CD4-positive, alpha-beta T cell treated with Interleukin-6 for 4 hours (primary cell): ENCODE data around the gene RPRD1A.
A peak's percentile ranks its signal among the peaks of the same experiment; 100 is the strongest.
"Not testable (repeated sequence)": the region's sequence is repeated elsewhere in the genome, so short reads cannot be mapped to it uniquely, and the experiment has no call there.

ENCODE experiments used
- DNase-seq: peaks from one replicate; pipeline ENCODE4 v3.0.0-alpha.2; 2020; ENCODE audit warnings: mixed read lengths

RPRD1A gene

GRCh38 chr18:36067055-36067957 lies at the start of gene RPRD1A:
RPRD1A (minus strand) TSS chr18:36067559; CDS start chr18:36067404, 155 bp downstream.
- DNase-seq, result peak; percentile 98

GRCh38 chr18:36116771-36117170 lies 49.4 kb upstream of the RPRD1A start:
- DNase-seq, result not testable (repeated sequence)

DNA sequence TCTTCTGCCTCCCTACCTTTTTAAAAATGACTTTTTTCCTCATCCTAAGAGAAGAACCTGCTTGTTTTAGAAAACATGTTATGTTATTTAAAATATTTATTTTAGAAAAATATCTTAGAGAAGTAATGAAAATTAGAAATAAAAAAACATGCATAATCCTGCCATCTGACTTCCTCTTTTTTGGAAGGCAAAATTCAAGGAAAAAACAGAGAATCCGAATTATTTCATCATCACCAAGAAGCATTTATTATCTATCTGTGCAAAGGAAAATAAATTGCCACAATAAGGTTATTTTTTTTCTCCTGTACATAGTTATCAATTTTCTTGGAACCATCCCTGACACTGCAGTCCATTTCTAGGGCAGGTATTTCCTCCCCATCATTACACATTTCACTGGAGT lies 47.4 kb upstream of the RPRD1A start:
- DNase-seq, result no peak

DNA sequence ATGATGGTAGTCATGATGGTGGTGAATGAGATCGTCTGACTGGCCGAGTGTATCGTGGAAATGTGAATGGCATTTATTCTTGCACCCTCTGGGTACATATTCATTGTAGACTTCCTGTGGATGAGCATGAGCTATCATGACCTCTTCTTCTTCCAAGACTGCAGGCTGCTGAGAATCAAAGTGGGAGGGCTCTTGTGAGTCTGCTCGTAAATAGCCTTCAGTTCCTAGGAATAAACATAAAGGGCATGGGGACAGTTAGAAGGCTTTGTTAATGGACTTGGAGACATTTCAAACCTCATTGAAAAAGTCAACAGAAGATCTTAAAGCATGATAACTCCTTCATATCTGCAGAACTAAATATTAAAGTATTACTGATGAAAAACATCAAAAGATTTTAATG lies 46.9 kb upstream of the RPRD1A start:
- no peak for DNase-seq

GRCh38 chr18:36112302-36112701 lies 44.9 kb upstream of the RPRD1A start:
- DNase-seq, result no peak

DNA sequence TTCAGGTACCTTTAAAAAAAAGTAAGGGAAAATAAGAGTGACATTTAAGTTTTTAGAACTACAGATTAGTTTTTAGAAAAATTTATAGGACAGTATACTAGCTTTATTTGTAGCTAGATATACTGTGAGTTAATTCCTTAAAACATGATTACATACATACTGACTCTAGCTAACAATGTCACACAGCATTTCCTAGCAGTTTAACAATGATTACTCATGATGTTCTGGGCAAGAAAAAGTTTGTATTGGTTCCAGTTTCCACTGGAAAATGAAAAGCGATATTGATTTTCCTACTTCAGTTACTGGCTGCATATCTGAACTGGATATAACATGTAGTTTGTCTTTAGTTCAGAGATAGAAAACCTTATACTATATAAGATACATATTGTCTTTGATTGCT lies 42.4 kb upstream of the RPRD1A start:
- no peak for DNase-seq

DNA sequence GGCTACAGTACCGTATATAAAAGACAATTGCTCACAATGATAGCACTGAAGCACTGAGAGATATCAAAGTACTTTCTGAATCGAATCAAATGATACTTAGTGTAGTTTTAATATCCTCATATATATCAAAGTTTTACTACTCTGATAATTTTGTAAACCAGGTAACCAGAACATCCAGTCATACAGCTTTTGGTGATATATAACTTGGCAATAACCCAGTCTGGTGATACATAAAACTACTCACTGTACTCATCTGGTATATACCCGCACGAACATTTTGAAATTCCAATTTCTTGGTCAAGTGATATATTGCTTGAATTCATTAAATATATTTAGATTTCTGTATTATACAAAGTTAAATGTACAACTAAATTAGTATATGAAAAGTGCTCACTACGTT lies 41.2 kb upstream of the RPRD1A start:
- no peak for DNase-seq

DNA sequence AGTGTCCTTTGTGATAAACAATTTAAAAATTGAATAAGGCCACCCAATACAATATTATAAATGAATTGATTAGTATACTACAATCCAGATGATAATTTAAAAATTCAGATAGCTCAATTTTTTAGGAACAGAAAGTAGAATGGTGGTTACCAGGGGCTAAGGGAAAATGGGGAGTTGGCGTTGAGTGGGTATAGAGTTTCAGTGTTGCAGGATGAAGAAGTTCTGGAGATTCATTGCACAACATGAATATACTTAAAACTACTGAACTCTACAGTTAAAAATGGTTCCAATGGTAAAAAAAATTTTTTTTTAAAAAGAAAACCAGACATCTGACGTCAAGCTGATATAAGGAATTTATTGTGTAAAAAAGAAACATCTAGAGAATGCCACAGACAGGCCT lies 40.8 kb upstream of the RPRD1A start:
- DNase-seq, result no peak

- no peak for DNase-seq
Observed at GRCh38 chr18:36107477-36107876, 40.1 kb upstream of the RPRD1A start.

DNA sequence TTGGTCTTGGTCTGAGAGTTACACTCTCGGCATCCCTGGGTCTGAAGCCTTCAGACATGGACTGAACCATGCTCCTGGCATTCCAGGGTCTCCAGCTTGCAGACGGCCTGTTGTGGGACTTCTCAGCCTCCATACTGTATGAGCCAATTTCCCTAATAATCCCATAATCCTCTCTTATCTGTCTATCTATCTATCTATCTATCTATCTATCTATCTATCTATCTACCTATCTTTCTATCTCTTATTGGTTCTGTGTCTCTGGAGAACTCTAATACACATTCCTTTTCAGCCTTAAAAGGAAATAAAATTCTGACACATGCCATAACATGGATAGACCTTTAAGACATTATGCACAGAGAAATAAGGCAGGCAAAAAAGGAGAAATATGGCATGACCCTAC lies 37.4 kb upstream of the RPRD1A start:
- DNase-seq, result no peak

- no peak for DNase-seq
Observed at GRCh38 chr18:36101943-36102342, 34.6 kb upstream of the RPRD1A start.

DNA sequence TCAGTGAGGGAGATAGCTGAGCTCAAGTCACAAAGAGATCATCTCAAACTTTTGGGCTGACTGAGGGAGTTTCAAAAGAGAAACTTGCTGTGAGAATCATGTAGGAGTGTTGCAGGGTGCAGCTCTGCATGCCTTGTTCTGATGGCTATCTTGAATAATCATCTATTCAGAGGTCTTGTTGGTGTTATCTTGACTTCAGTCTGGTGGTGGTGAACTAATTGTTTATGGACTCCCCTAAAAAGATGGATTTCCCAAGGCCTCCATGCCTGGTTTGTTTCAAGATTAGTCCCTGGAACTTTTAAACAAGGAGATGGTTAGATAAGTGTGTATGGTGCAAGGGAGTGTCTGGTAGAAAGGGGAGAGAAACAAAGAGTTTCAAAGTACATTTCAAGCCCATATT lies 32.0 kb upstream of the RPRD1A start:
- no peak for DNase-seq

DNA sequence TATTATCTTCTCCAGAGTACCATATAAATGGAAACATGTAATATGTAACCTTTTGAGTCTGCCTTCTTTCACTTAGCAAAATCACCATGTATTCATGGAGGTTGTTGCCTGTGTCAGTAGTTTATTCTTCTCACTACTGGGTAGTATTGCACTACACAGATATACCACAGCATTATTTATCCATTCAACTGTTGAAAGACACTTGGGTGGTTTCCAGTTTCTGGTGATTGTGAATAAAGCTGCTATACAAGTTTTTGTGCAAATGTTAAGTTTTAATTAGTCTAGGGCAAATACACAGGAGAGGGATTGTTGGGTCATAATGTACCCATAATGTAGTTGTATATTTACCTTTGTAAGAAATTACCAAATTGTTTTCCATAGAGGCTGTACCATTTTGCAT lies 29.6 kb upstream of the RPRD1A start:
- DNase-seq, result no peak

GRCh38 chr18:36095936-36096519 lies 28.7 kb upstream of the RPRD1A start:
- peak; percentile 3 for DNase-seq

GRCh38 chr18:36094431-36094830 lies 27.1 kb upstream of the RPRD1A start:
- DNase-seq, result no peak

DNA sequence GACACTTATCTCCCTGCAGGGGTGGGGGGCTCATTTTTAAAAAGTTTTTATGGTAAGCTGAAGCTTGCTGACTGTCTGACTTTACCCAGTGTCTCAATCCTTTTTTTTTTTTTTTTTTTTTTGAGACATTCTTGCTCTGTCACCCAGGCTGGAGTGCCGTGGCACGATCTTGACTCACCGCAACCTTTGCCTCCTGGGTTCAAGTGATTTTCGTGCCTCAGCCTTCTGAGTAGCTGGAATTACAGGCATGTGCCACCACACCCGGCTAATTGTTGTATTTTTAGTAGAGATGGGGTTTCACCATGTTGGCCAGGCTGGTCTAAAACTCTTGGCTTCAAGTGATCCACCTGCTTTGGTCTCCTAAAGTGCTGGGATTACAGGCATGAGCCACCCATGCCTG lies 24.8 kb upstream of the RPRD1A start:
- DNase-seq, result not testable (repeated sequence)

DNA sequence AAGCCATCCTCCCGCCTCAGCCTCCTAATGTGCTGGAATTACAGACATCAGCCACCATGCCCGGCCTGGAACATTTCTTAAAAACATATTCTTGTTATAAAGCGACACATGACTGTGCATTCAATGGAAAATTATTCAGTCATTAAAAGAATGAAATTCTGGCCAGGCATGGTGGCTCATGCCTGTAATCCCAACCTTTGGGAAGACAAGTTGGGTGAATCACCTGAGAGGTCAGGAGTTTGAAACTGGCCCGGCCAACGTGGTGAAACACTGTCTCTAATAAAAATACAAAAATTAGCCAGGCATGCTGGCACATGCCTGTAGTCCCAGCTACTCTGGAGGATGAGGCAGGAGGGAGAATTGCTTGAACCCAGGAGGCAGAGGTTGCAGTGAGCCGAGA lies 21.6 kb upstream of the RPRD1A start:
- DNase-seq, result no peak

DNA sequence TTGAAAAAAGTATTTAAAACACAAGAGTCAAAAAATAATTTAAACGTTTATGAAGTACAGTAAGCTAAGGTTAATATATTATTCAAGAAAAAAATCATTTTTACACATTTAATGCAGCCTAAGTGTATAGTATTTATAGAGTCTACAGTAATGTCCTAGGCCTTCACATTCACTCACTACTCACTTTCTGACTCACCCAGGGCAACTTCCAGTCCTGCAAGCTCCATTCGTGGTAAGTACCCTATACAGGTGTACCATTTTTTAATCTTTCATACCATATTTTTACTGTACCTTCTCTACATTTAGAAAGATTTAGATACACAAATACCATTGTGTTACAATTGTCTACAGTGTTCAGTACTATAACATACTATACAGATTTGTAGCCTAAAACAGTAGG lies 20.9 kb upstream of the RPRD1A start:
- DNase-seq, result no peak

DNA sequence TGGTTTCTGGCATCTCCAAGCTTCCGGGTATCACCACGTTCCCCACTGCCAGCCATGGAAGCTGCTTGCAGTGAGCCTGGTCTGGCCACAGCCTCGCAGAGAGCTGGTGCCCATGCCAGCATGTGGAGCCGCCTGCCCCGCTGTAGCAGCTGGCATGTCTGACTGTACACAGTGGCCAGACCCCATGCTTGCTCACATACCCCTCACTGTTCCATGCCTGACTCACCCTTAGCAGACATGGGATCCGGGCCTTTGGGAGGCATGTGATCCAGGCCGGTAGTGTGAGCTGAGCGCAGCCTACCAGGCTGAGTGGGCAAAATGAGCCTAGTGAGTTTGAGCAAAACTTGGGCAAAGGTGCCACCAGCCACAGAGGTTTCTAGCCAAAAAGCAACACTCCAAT lies 18.8 kb upstream of the RPRD1A start:
- DNase-seq, result no peak

- no peak for DNase-seq
Observed at GRCh38 chr18:36085195-36085594, 17.8 kb upstream of the RPRD1A start.

DNA sequence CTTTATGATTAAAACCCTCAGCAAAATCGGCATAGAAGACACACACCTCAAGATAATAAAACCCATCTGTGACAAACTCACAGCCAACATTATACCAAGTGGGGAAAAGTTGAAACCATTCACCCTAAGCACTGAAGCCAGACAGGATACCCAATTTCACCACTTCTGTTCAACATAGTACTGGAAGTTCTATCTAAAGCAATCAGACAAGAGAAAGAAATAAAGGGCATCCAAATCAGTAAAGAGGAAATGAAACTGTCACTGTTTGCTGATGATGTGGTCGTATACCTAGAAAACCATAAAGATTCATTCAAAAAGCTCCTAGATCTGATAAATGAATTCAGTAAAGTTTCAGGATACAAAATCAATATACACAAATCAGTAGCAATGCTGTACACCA lies 16.4 kb upstream of the RPRD1A start:
- DNase-seq, result no peak

DNA sequence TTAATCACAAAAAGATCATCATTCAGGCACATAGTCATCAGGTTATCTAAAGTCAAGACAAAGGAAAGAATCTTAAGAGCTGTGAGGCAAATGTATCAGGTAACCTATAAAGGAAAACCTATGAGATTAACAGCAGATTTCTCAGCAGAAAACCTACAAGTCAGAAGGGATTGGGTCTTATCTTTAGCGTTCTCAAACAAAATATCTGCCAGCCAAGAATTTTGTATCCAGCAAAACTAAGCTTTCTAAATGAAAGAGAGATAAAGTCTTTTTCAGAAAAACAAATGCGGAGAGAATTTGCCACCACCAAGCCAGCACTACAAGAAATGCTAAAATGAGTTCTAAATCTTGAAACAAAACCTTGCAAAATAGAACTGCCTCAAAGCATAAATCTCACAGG lies 13.8 kb upstream of the RPRD1A start:
- not testable (repeated sequence) for DNase-seq

- DNase-seq, result no peak
Observed at GRCh38 chr18:36078751-36079529, 11.6 kb upstream of the RPRD1A start.

GRCh38 chr18:36077764-36078163 lies 10.4 kb upstream of the RPRD1A start:
- not testable (repeated sequence) for DNase-seq
